Caco-2 (cell line): ENCODE measurements around the gene IGIP. TPM values are rescaled to one million over a fixed set of nuclear protein-coding genes. Genes with fewer than 3 reads are reported as not detected.
"Not testable (repeated sequence)": the region's sequence is repeated elsewhere in the genome, so short reads cannot be mapped to it uniquely, and the experiment has no call there.

Experiments used
- BruUV-seq: library from RNA; stranded (reverse); fragments of 400-500 nt; replicated peaks from 2 replicates; lab custom pipeline; 2021; lab: Mats Ljungman, UMichigan
- CTCF ChIA-PET: fragments of 300-600 bp; sonication (Branson Sonifier 250); formaldehyde crosslinking; loops from one replicate; lab custom pipeline; 2022; ENCODE audit warnings: antibody characterized with exemption; lab: Charles Lee
- POLR2A ChIA-PET: fragments of 300-600 bp; sonication (Branson Sonifier 250); formaldehyde crosslinking; loops from one replicate; lab custom pipeline; 2022; ENCODE audit warnings: antibody characterized with exemption; lab: Charles Lee
- DNase-seq, 2 experiments: peaks; one replicate each; pipeline versions ENCODE4 v3.0.0 to v3.0.0-alpha.2; 2020 to 2022
- H3K27me3 ChIP-seq: replicated peaks from 2 replicates; pipeline ENCODE4 v1.6.0; 2011; ENCODE audit warnings: low read length; ENCODE audit not compliant: control insufficient read depth, insufficient read depth
- H3K36me3 ChIP-seq: 2 replicates; pipeline ENCODE4 v1.5.1; 2011; ENCODE audit warnings: low read length; ENCODE audit not compliant: control insufficient read depth, insufficient read depth
- H3K4me1 ChIP-seq: fragments of 250-450 bp; sonication (Bioruptor Pico); 2 replicates; pipeline ENCODE4 v1.5.1; 2020; ENCODE audit warnings: mild to moderate bottlenecking
- H3K4me3 ChIP-seq: 2 replicates; pipeline ENCODE4 v1.5.1; 2011; ENCODE audit warnings: low read depth, mild to moderate bottlenecking, control low read depth, low read length
- H3K9me3 ChIP-seq: fragments of 250-450 bp; sonication (Bioruptor Pico); 2 replicates; pipeline ENCODE4 v1.5.1; 2020; ENCODE audit warnings: mild to moderate bottlenecking, moderate library complexity
- H3K27ac Mint-ChIP-seq: one replicate; pipeline ENCODE4 v1.8.0; 2022; ENCODE audit warnings: mixed read lengths; ENCODE audit not compliant: unreplicated experiment
- H3K27me3 Mint-ChIP-seq: one replicate; pipeline ENCODE4 v1.8.0; 2022; ENCODE audit warnings: mixed read lengths; ENCODE audit not compliant: insufficient read depth, unreplicated experiment
- H3K36me3 Mint-ChIP-seq: one replicate; pipeline ENCODE4 v1.8.0; 2022; ENCODE audit warnings: mild to moderate bottlenecking, mixed read lengths; ENCODE audit not compliant: insufficient read depth, unreplicated experiment
- H3K4me1 Mint-ChIP-seq: one replicate; pipeline ENCODE4 v1.8.0; 2022; ENCODE audit warnings: low read depth, mixed read lengths; ENCODE audit not compliant: unreplicated experiment
- H3K4me3 Mint-ChIP-seq: one replicate; pipeline ENCODE4 v1.8.0; 2022; ENCODE audit warnings: mild to moderate bottlenecking, moderate library complexity, mixed read lengths; ENCODE audit not compliant: unreplicated experiment
- H3K9me3 Mint-ChIP-seq: one replicate; pipeline ENCODE4 v1.8.0; 2022; ENCODE audit warnings: mixed read lengths; ENCODE audit not compliant: unreplicated experiment
- CTCF ChIP-seq, 2 experiments: fragments of 200-600 bp in 1 of 2; IDR thresholded peaks; 1 replicate in 1 of 2; 2 replicates in 1 of 2; pipeline versions ENCODE4 v1.5.1 to v1.8.0; 2011 to 2022; ENCODE audit warnings: antibody characterized with exemption in 1 of 2, control low read depth in 1 of 2, inconsistent platforms in 1 of 2, low read depth in 1 of 2, low read length in 1 of 2, mild to moderate bottlenecking in 1 of 2, moderate library complexity in 1 of 2; ENCODE audit not compliant: insufficient read depth in 1 of 2, severe bottlenecking in 1 of 2, unreplicated experiment in 1 of 2
- intact Hi-C: fragments of 100-400 bp; cut with micrococcal nuclease; formaldehyde crosslinking; loops from one replicate; pipeline ENCODE4 v1.10.0; 2022; ENCODE audit not compliant: unreplicated experiment
- total RNA-seq: library from RNA; stranded (reverse); gene quantifications from 2 replicates; pipeline ENCODE4 v1.2.3, GENCODE V29; 2022

IGIP gene
- total RNA-seq, 1 experiment from 2014 or later = 3.7 TPM

DNA sequence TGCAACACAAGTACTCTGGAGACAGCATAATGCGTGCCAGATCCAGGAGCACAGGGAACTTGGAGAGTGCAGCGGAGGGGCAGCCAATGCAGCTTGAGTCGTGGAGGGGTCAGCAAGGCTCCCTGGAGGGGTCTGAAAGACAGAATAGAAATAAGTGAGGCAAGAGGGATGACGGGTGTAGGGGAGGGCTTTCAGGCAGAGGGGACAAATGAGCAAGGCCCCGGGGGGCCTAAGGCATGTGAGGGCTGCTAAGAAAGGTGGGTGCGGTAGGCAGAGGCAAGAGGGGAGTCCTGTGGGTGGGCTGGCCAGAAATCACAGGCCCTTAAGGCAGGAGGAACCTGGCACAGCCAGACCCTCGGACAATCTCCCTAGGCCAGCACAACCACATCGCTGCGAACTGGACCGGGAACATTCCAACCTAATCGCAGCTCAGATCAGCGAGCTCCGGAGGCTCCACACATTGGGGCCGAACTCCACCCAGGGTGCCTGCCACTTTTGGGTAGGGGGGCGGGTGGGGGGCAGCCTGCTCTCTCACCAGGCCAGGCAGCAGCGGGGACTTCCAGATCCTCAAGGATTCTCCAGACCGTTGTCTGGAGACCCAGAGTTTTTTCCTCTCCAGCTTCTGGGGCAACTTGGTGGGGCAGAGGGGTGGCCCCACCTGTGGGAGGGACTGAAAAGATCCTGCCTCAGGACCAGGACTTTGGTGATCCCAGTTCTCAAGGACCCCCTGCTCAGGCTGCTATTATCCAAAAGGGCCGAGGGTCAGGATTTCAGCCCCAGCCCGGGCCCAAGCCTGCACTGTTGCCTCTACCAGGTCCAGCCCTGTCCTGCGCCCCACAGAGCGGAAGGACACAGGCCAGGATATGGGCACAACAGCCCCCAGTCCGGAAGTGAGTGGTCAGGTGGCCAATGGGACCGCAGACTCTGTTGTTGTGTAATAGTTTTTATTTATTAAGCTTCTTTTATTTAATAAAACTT, 26.6 kb downstream of the IGIP start:
- DNase-seq = peak in 1 of 2 experiments; percentile 24
- no peaks in the 10 kb centered on the region for H3K36me3 ChIP-seq
- H3K4me1 Mint-ChIP-seq = peaks cover 8% of the 10 kb centered on the region
- no peak for TF ChIP-seq CTCF (IDR thresholded peaks at IDR 0.05; ENCODE audit: insufficient read depth in 1 of 2, low read depth in 1 of 2, low read length in 1 of 2, severe bottlenecking in 1 of 2, unreplicated experiment in 1 of 2)
- H3K4me1 ChIP-seq = peaks cover 9% of the 10 kb centered on the region; the same call in 1 of the 2 replicates
- H3K27me3 ChIP-seq = no peaks in the 10 kb centered on the region
- BruUV-seq = no TSS peak
- POLR2A ChIA-PET = no interaction called here
- CTCF ChIA-PET = interaction anchor here (0.5 to 1.2 kb wide), 5 partner anchors 8 to 77 kb away, joined by 3 to 4 read pairs (median 3); no protein-coding TSS in a partner anchor
- intact Hi-C loops = loop anchor here (10.0 kb wide), 1 partner anchor 288 kb away; no protein-coding TSS in a partner anchor
- H3K9me3 ChIP-seq = no peaks in the 10 kb centered on the region
- no peaks in the 10 kb centered on the region for H3K9me3 Mint-ChIP-seq
- no peaks in the 10 kb centered on the region for H3K36me3 Mint-ChIP-seq
- peak overlapping the region; percentile 7 for H3K27ac Mint-ChIP-seq
- H3K27me3 Mint-ChIP-seq = no peaks in the 10 kb centered on the region
- no peak overlapping the region for H3K4me3 ChIP-seq
- H3K4me3 Mint-ChIP-seq = peak overlapping the region; percentile 41

DNA sequence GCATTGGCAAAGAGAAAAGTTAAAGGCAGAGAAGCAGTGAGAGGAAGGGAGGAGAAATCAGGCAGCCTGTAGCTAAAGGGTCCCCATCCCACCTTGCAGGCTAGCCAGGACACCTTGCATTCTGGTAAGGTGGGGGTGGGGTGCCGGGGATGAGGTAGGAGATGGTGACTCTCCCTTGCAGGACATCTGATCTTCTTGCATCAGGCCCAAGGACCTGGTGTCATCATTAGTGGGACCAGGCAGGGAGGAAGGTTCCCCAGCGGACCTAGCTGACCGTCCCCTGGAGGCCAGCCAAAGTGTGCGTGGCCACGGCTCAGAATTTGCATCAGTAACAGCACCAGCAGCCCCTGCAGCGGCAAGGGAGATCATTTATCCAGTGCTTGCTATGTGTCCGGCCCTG, 27.5 kb downstream of the IGIP start:
- no peaks in the 10 kb centered on the region for H3K36me3 ChIP-seq
- Mint-ChIP-seq H3K36me3 (no peaks in the 10 kb centered on the region), H3K4me1 (peaks cover 8% of the 10 kb centered on the region), H3K9me3 (no peaks in the 10 kb centered on the region), H3K4me3 (no peak overlapping the region), H3K27ac (no peak overlapping the region), H3K27me3 (no peaks in the 10 kb centered on the region)
- ChIA-PET POLR2A (no interaction called here), CTCF (interaction anchor here (1.2 kb wide), 1 partner anchor 53 kb away, joined by 3 read pairs; no protein-coding TSS in a partner anchor)
- no peaks in the 10 kb centered on the region for H3K27me3 ChIP-seq
- BruUV-seq = no TSS peak
- H3K4me3 ChIP-seq = no peak overlapping the region
- no peak for TF ChIP-seq CTCF (IDR thresholded peaks at IDR 0.05; ENCODE audit: insufficient read depth in 1 of 2, low read depth in 1 of 2, low read length in 1 of 2, severe bottlenecking in 1 of 2, unreplicated experiment in 1 of 2)
- DNase-seq = no peak
- peaks cover 9% of the 10 kb centered on the region; the same call in 1 of the 2 replicates for H3K4me1 ChIP-seq
- intact Hi-C loops = loop anchor here (10.0 kb wide), 1 partner anchor 288 kb away; no protein-coding TSS in a partner anchor
- no peaks in the 10 kb centered on the region for H3K9me3 ChIP-seq

DNA sequence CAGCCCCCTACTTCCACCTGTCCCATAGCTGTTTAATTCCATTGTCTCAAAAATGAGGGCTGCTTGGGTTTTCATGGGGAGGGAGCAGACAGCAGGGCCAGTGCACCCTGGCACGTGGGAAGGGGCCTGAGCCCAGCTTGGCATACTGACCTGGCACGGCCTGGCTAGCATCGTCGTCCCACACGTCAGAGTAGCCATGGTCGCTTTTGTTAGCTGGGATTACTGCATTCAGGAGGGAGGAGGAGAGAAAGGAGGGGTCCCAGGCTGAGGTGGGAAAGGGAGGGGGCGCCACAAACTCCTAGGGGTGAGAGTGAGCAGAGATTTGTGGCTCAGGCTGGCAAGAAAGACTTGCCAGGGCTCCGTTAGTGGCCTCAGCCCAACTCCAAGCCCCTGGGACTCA, 28.2 kb downstream of the IGIP start:
- POLR2A ChIA-PET = no interaction called here
- Mint-ChIP-seq H3K27ac (no peak overlapping the region), H3K4me3 (no peak overlapping the region), H3K27me3 (no peaks in the 10 kb centered on the region), H3K36me3 (no peaks in the 10 kb centered on the region), H3K4me1 (peaks cover 8% of the 10 kb centered on the region), H3K9me3 (no peaks in the 10 kb centered on the region)
- Histone ChIP-seq H3K4me1 (peaks cover 9% of the 10 kb centered on the region; the same call in 1 of the 2 replicates), H3K27me3 (no peaks in the 10 kb centered on the region), H3K4me3 (no peak overlapping the region), H3K36me3 (no peaks in the 10 kb centered on the region), H3K9me3 (no peaks in the 10 kb centered on the region)
- DNase-seq = no peak
- no TSS peak for BruUV-seq
- no peak for TF ChIP-seq CTCF (IDR thresholded peaks at IDR 0.05; ENCODE audit: insufficient read depth in 1 of 2, low read depth in 1 of 2, low read length in 1 of 2, severe bottlenecking in 1 of 2, unreplicated experiment in 1 of 2)
- CTCF ChIA-PET = interaction anchor here (1.1 kb wide), 1 partner anchor 10 kb away, joined by 4 read pairs; no protein-coding TSS in a partner anchor
- intact Hi-C loops = loop anchor here (10.0 kb wide), 1 partner anchor 289 kb away; no protein-coding TSS in a partner anchor

DNA sequence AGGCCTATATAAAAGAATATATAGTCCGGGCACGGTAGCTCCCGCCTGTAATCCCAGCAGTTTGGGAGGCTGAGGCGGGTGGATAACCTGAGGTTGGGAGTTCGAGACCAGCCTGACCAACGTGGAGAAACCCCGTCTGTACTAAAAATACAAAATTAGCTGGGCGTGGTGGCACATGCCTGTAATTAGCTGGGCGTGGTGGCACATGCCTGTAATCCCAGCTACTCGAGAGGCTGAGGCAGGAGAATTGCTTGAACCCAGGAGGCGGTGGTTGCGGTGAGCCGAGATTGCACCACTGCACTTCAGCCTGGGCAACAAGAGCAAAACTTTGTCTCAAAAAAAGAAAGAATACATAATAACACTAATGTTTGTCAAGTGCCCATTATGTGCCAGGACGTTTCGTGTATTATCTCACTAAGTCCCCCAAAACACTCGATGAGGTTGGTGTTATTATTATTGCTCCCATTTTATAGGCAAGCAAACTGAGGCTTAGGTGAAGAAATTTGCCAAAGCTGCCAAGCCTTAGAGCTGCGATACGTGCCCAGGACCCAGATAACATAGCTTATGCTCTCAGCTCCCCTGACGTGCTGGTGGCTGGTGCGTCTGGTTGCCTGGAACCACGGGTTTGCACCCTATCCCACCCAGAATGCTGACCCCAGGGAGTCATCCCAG, 29.1 kb downstream of the IGIP start:
- H3K27me3 ChIP-seq, H3K4me1 Mint-ChIP-seq, H3K36me3 Mint-ChIP-seq, DNase-seq, H3K9me3 ChIP-seq, POLR2A ChIA-PET, H3K27me3 Mint-ChIP-seq, BruUV-seq, H3K4me3 Mint-ChIP-seq, H3K4me1 ChIP-seq, H3K4me3 ChIP-seq, H3K9me3 Mint-ChIP-seq, H3K27ac Mint-ChIP-seq, H3K36me3 ChIP-seq: not testable (repeated sequence)
- CTCF ChIA-PET = interaction anchor here (1.1 kb wide), 1 partner anchor 11 kb away, joined by 4 read pairs; no protein-coding TSS in a partner anchor
- intact Hi-C loops = loop anchor here (10.0 kb wide), 1 partner anchor 290 kb away; no protein-coding TSS in a partner anchor
